ENCODE results near the gene EFCAB14.

- TF ChIP-seq CTCF (IDR thresholded peaks at IDR 0.05) = no peak
- TF ChIP-seq POLR2A (IDR thresholded peaks at IDR 0.05) = no peak
These were observed 63.1 kb downstream of the EFCAB14 start for GRCh38 chr1:46655848-46656247.

Data from thyroid gland (tissue), 4 donors.